Stimulated activated CD4-positive, alpha-beta T cell treated with anti-CD3 and anti-CD28 coated beads, Interleukin-1b, Interleukin-23, amount 100 ng/mL, for 24 hours (primary cell): ENCODE measurements around the gene PLA2G12A.
"Not testable (repeated sequence)": the region's sequence is repeated elsewhere in the genome, so short reads cannot be mapped to it uniquely, and the experiment has no call there.

ENCODE experiments used
- DNase-seq, 4 experiments: peaks; one replicate each; pipeline ENCODE4 v3.0.0-alpha.2; 2020; ENCODE audit warnings: low read depth in 4 of 4, low spot score in 1 of 4

Gene PLA2G12A

DNA sequence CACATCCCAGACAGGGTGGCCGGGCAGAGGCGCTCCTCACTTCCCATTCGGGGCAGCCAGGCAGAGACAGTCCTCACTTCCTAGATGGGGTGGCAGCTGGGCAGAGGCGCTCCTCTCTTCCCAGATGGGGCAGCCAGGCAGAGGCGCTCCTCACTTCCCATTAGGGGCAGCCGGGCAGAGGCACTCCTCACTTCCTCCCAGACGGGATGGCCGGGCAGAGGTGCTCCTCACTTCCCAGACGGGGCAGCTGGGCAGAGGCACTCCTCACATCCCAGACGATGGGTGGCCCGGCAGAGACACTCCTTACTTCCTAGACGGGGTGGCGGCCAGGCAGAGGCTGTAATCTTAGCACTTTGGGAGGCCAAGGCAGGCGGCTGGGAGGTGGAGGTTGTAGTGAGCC lies 50.9 kb downstream of the PLA2G12A start:
- DNase-seq, result not testable (repeated sequence)

DNA sequence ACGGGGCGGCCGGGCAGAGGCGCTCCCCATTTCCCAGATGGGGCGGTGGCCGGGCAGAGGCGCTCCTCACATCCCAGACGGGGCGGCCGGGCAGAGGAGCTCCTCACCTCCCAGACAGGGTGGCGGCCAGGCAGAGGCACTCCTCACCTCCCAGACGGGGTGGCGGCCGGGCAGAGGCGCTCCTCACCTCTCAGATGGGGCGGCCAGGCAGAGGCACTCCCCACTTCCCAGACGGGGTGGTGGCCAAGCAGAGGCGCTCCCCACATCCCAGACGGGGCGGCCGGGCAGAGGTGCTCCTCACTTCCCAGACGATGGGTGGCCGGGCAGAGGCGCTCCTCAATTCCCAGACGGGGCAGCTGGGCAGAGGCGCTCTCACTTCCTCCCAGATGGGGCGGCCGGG lies 51.4 kb downstream of the PLA2G12A start:
- DNase-seq, result not testable (repeated sequence)

DNA sequence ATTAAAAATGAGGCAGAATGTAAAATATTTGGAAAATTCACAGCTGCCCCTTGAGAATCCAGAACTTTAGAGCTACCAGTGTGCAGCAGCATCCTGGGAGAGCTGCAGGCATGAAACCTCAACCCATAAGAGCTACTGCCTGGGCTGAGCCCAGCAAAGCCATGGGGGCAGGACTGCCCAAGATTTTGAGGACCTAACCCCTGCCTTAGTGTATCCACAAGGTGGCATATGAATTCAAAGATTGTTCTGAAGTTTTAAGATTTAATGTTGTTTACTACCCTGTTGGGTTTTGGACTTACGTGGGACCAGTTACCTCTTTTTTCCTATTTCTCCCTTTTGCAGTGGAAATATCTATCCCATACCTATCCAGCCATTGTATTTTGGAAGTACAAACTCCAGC lies 53.0 kb downstream of the PLA2G12A start:
- no peak for DNase-seq

DNA sequence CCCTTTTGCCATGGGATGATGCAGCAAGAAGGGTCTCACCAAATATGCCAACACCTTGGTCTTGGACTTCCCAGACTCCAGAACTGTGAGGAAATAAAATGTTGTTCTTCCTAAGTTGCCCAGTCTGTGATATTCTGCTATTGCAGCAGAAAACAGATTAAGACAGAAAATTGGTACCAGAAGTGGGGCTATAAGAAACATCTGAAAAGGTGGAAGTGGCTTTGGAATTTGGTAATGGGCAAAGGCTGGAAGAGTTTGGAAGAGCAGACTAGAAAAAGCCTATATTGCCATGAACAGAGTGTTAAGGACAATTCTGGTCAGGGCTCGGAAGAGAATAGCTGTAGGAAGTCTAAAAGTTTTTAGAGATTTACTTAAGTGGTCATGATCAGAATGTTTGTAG lies 54.0 kb downstream of the PLA2G12A start:
- no peak for DNase-seq

DNA sequence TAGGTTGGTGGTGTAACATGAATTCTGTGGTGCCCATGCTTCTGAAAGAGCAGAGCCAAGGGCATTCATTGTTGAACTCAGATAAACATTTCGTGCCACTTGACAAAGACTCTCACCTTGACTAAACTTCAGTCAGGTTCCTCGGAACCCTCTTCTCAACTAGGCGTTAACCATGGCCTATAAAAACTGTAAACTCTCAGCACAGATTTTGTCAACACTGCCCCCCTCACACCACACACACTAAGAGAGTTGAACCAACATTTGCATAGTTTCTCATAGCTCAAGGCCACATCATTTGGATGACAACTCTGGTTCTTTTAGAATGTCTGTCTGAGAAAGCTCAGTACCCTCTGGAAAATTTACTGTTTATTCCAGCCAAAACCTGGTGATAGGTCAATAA lies 54.7 kb downstream of the PLA2G12A start:
- no peak for DNase-seq

DNA sequence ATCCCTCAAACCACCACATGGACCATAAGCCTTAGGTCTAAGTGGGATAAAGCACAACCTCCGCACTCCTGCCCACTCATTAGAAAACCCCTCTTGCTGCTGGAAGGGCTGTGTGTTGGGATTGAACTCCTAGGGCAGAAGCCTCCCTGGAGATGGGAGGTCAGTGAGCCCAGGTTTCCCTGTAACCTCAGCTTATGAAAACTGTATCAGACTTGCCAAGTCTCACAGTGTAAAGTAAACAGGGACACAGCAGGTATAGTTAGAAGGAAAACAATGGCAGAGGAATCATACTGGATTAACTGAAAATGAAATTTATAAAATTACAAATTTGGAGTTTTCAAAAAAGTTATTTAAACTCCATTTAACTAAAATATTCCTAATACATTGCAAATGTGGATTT lies 56.6 kb downstream of the PLA2G12A start:
- DNase-seq, result no peak

DNA sequence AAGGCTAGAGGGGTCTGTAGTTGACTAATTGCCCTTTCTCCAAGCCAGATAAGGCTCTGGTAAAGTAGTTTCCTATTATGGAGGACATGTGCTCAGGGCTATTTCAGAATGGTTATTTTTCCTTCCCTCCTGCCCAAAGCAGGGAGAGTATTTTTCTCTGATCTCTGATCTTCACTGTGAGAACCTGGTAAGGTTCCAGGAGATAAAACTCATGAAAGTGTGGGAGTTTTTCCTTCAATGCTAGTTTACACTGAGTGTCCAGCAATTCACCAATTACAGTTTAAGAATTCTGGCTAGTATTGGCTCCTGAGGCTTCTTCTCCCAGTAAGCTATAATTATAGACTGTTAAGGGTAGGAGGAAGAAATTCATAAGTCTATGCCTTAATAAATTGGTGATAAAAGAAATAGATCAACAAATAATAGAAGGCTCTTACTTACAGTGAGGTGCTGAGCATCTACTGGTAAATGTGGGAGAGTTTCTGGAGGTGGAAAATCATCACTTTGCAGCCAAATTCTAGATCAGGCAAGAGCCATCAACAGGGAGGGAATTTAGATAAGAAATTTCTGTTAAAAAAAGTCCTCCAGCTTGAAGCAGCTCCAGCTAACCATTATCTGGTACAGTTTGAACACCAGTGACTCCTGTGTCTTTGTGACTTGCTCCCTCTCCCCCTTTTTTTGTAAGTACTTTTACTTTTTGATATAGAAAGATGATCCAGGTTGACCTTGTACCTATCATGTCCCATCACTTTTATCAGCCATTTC lies 57.5 kb downstream of the PLA2G12A start:
- DNase-seq, result no peak

DNA sequence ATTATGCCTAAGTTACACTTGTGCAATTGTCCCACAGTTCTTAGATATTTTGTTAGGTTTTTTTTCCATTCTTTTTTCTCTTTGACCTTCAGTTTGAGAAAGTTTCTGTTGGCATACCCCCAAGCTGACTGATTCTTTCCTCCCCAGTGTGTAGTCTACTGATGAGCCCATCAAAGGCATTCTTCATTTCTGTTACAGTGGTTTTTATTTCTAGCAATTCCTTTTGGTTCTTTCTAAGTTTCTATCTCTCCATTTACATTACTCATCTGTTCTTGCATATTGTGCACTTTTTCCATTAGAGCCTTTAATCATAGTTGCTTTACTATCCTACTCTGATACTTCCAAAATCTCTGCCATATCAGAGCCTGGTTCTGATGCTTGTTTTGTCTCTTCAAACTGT lies 58.5 kb downstream of the PLA2G12A start:
- DNase-seq, result peak in 1 of 4 experiments; percentile 23

DNA sequence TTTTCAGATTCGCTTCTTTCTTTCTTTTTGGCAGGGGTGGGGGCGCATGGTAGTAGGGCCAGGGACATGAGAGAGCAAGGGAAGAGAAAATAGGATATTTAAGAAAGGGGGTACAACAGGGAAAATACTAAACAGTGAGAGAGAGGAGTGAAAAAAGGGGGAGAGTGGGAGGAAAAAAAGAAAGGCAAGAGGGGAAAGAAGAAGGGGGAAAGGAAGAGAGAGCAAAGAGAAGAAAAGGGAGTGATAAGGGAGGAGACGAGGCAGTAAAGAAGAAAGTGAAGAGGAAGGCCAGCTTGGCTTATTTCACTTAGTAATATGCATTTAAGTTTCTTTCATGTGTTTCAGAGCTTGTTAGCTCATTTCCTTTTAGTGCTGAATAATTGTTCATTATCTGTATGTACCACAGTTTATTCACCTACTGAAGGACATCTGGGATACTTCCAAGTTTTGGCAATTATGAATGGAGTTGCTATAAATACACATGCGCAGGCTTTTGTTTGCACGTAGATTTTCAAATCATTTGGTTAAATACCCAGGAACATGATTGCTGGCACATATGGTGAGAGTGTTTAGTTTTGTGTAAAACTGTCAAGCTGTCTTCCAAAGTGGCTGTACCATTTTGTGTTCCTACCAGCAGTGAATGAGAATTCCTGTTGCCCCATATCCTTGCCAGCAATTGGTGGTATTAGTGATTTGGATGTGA lies 63.9 kb downstream of the PLA2G12A start:
- no peak for DNase-seq

DNA sequence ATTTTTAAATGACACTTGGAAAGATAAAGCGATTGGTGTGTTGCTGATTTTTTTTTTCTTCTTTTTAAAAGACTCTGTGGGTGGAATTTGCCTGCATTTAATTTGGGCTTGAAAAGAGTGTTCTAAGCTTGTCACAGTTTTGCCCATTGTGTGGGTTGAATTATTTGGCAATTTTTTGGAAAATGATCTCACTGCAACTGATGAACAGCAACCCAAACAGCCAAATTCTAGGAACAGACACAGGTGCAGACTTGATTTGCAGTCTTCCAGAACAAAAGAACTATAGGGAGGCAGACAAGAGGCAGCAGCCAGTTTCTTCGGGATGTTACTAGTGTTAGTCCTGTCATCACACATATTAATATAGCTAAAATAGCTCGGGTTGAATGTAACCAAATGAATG lies 67.1 kb downstream of the PLA2G12A start:
- no peak for DNase-seq

DNA sequence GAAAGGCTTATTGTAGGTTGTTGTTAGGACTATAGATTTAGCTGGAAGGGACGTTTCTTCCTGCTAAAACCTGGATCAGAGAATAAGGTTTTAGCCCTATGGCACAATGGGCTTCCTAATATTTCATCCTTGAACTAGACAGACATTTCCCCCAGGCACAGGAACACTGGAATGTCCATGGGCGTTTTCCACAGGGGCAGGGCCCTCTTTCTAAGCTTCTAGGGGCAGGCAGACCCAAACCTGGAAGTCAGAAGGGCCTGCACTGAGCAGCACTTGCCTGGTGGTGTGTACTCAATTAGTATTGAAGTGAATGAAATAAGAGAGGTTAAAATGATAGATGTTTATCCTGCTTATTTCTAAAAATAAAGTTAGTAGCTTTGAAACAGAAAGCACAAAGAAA lies 67.8 kb downstream of the PLA2G12A start:
- no peak for DNase-seq
